H1 (cell line): ENCODE data around the gene NAIF1. TPM values are rescaled to one million over a fixed set of nuclear protein-coding genes. Genes with fewer than 3 reads are reported as not detected.

Source experiments
- CBX8 ChIP-seq: fragments of 300-800, 300-1000 bp; sonication (generic); IDR thresholded peaks from 2 replicates; pipeline ENCODE4 v1.7.1; 2016; ENCODE audit warnings: low read depth, low read length, borderline replicate concordance
- CHD1 ChIP-seq: IDR thresholded peaks from 2 replicates; pipeline ENCODE4 v1.6.1; 2012; ENCODE audit warnings: low read depth, low read length, improper control_type of control experiment
- CHD7 ChIP-seq: fragments of 300-600 bp; sonication (generic); IDR thresholded peaks from 2 replicates; pipeline ENCODE4 v1.7.1; 2012; ENCODE audit warnings: low read length, moderate library complexity, mild to moderate bottlenecking, inconsistent platforms; ENCODE audit not compliant: insufficient replicate concordance
- GTF2F1 ChIP-seq: IDR thresholded peaks from 2 replicates; pipeline ENCODE4 v1.6.1; 2012; ENCODE audit warnings: low read depth, low read length, improper control_type of control experiment, borderline replicate concordance
- HDAC6 ChIP-seq: IDR thresholded peaks from one replicate; pipeline ENCODE4 v1.7.1; 2012; ENCODE audit warnings: low read depth, mild to moderate bottlenecking, inconsistent platforms, low read length, moderate library complexity
- KDM1A ChIP-seq: fragments of 200-600, 300-600 bp; sonication (generic); IDR thresholded peaks from 2 replicates; pipeline ENCODE4 v1.7.1; 2016; ENCODE audit warnings: mild to moderate bottlenecking, low read length, borderline replicate concordance
- KDM4A ChIP-seq: IDR thresholded peaks from one replicate; pipeline ENCODE4 v1.7.1; 2012; ENCODE audit warnings: low read depth, mild to moderate bottlenecking, moderate library complexity, low read length, inconsistent platforms; ENCODE audit not compliant: severe bottlenecking
- SIRT6 ChIP-seq: IDR thresholded peaks from one replicate; pipeline ENCODE4 v1.7.1; 2012; ENCODE audit warnings: low read length, inconsistent platforms
- SP1 ChIP-seq: IDR thresholded peaks from 2 replicates; pipeline ENCODE4 v1.6.1; 2011; ENCODE audit warnings: low read depth, low read length
- polyA plus RNA-seq, 7 experiments: library from polyadenylated mRNA; depleted of rRNA in 3 of 7; stranded (reverse) in 5 of 7; unstranded in 2 of 7; fragments of >200 nt in 5 of 7; fragments of 200-250 nt in 2 of 7; gene quantifications; 1 replicate in 5 of 7; 2 replicates in 1 of 7; 4 replicates in 1 of 7; pipeline versions ENCODE4 v1.2.1 to v1.2.3, GENCODE V29; 2011 to 2013; ENCODE audit warnings: missing spikeins in 2 of 7, mixed read lengths in 2 of 7
- total RNA-seq: library from RNA; stranded (reverse); fragmentation: NEBNext Ultra II Directional; extraction: Animal tissue kit (Norgen Biotek cat#: 25700); gene quantifications from 2 replicates; pipeline ENCODE4 v1.2.1, GENCODE V29; 2021
- TF ChIP-seq, protein P1 (sequence below), 3 experiments: IDR thresholded peaks; 1 replicate in 2 of 3; 2 replicates in 1 of 3; pipeline versions ENCODE4 v1.5.1 to v1.6.1; 2011; ENCODE audit warnings: low read length in 3 of 3, mild to moderate bottlenecking in 3 of 3, inconsistent platforms in 2 of 3, low read depth in 1 of 3, moderate library complexity in 1 of 3; ENCODE audit not compliant: insufficient read depth in 1 of 3; ENCODE audit errors: control extremely low read depth in 1 of 3

The NAIF1 gene
- total and polyA plus RNA-seq, 2 of the 8 experiments (the other 6 are each of a cell fraction or from before 2014, with no cell fraction given), result 8.7 to 9.0 TPM

DNA sequence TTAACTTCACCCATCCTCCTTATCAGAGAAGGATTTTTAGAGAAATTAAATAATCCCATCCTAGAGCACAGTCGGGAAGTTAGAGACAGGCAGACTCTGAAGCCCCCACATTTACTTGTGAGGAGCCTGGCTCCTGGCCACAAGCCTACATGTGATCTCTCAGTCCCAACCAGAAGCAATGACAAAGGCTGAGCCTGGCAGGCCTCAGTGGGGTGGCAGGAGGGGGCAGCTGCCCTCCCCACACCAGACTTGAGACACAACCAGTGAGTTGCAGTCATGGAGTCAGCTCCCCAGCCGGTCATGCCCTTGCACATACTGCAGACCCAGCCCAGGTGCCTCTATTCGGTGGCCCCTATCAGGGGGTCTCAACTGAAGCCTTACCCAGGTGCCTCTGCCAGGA lies 11.0 kb downstream of the NAIF1 start (continued):
- TF ChIP-seq CHD7 (no peak), KDM4A (no peak), HDAC6 (no peak), GTF2F1 (no peak), CBX8 (no peak), SP1 (no peak), SIRT6 (no peak), KDM1A (no peak), CHD1 (no peak)
- TF ChIP-seq, protein P1, sequence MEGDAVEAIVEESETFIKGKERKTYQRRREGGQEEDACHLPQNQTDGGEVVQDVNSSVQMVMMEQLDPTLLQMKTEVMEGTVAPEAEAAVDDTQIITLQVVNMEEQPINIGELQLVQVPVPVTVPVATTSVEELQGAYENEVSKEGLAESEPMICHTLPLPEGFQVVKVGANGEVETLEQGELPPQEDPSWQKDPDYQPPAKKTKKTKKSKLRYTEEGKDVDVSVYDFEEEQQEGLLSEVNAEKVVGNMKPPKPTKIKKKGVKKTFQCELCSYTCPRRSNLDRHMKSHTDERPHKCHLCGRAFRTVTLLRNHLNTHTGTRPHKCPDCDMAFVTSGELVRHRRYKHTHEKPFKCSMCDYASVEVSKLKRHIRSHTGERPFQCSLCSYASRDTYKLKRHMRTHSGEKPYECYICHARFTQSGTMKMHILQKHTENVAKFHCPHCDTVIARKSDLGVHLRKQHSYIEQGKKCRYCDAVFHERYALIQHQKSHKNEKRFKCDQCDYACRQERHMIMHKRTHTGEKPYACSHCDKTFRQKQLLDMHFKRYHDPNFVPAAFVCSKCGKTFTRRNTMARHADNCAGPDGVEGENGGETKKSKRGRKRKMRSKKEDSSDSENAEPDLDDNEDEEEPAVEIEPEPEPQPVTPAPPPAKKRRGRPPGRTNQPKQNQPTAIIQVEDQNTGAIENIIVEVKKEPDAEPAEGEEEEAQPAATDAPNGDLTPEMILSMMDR (IDR thresholded peaks at IDR 0.05; ENCODE audit: control extremely low read depth in 1 of 3, insufficient read depth in 1 of 3, low read depth in 1 of 3, low read length in 3 of 3), result no peak
